Parathyroid adenoma (tissue), 2 donors: Measurements from ENCODE around the gene HS6ST2.

ENCODE experiments used
- H2AFZ ChIP-seq: fragments of 300-600 bp; sonication (generic); one replicate; pipeline ENCODE4 v1.7.0; 2017; ENCODE audit warnings: antibody characterized with exemption, mild to moderate bottlenecking
- H3K27ac ChIP-seq: fragments of 300-600 bp; sonication (generic); one replicate; pipeline ENCODE4 v1.7.0; 2017
- H3K27me3 ChIP-seq: fragments of 300-600 bp; sonication (generic); one replicate; pipeline ENCODE4 v1.7.0; 2017; ENCODE audit warnings: low read length; ENCODE audit not compliant: control insufficient read depth, insufficient read depth
- H3K36me3 ChIP-seq: fragments of 300-600 bp; sonication (generic); one replicate; pipeline ENCODE4 v1.7.0; 2017; ENCODE audit warnings: low read length; ENCODE audit not compliant: control insufficient read depth, insufficient read depth
- H3K4me1 ChIP-seq: fragments of 300-600 bp; sonication (generic); one replicate; pipeline ENCODE4 v1.7.0; 2017; ENCODE audit warnings: control low read depth
- H3K4me2 ChIP-seq: fragments of 300-600 bp; sonication (generic); one replicate; pipeline ENCODE4 v1.7.0; 2017; ENCODE audit warnings: low read length
- H3K4me3 ChIP-seq: fragments of 300-600 bp; sonication (generic); one replicate; pipeline ENCODE4 v1.7.0; 2017; ENCODE audit warnings: low read depth, low read length
- H3K79me2 ChIP-seq: fragments of 300-600 bp; sonication (generic); one replicate; pipeline ENCODE4 v1.7.0; 2017; ENCODE audit warnings: control low read depth
- H3K9ac ChIP-seq: fragments of 300-600 bp; sonication (generic); one replicate; pipeline ENCODE4 v1.7.0; 2017; ENCODE audit warnings: mild to moderate bottlenecking
- H3K9me3 ChIP-seq: fragments of 300-600 bp; sonication (generic); one replicate; pipeline ENCODE4 v1.7.0; 2017; ENCODE audit warnings: low read length; ENCODE audit not compliant: control insufficient read depth
- CTCF ChIP-seq: fragments of 300-600 bp; sonication (generic); IDR thresholded peaks from one replicate; pipeline ENCODE4 v1.7.0; 2017; ENCODE audit warnings: antibody characterized with exemption, mild to moderate bottlenecking
- donor health status: primary hyperparathyroidism.

The HS6ST2 gene

GRCh38 chrX:132712350-132712749 lies 246.1 kb downstream of the HS6ST2 start:
- no peak for TF ChIP-seq CTCF
- no peaks in the 10 kb centered on the region for H3K9me3 ChIP-seq
- H3K4me1 ChIP-seq, result no peaks in the 10 kb centered on the region
- H3K27ac ChIP-seq, result no peak overlapping the region
- H3K27me3 ChIP-seq, result no peaks in the 10 kb centered on the region
- H3K4me2 ChIP-seq, result no peak overlapping the region
- H2AFZ ChIP-seq, result no peak overlapping the region
- no peaks in the 10 kb centered on the region for H3K36me3 ChIP-seq
- H3K9ac ChIP-seq, result no peak overlapping the region
- H3K79me2 ChIP-seq, result no peaks in the 10 kb centered on the region
- H3K4me3 ChIP-seq, result no peak overlapping the region

GRCh38 chrX:132710656-132711155 lies 247.7 kb downstream of the HS6ST2 start:
- TF ChIP-seq CTCF, result no peak

GRCh38 chrX:132708529-132708928 lies 249.9 kb downstream of the HS6ST2 start:
- Histone ChIP-seq H3K4me2 (no peak overlapping the region), H3K36me3 (no peaks in the 10 kb centered on the region), H3K79me2 (no peaks in the 10 kb centered on the region), H3K27ac (no peak overlapping the region), H3K27me3 (no peaks in the 10 kb centered on the region), H3K4me3 (no peak overlapping the region), H3K4me1 (no peaks in the 10 kb centered on the region), H2AFZ (no peak overlapping the region), H3K9ac (no peak overlapping the region), H3K9me3 (no peaks in the 10 kb centered on the region)
- TF ChIP-seq CTCF, result no peak

More at GRCh38 chrX:132710656-132711155, 247.7 kb downstream of the HS6ST2 start:
- H3K36me3 ChIP-seq, result no peaks in the 10 kb centered on the region
- no peak overlapping the region for H3K9ac ChIP-seq
- no peak overlapping the region for H3K4me3 ChIP-seq
- H3K79me2 ChIP-seq, result no peaks in the 10 kb centered on the region
- H2AFZ ChIP-seq, result no peak overlapping the region
- H3K9me3 ChIP-seq, result no peaks in the 10 kb centered on the region
- H3K27me3 ChIP-seq, result no peaks in the 10 kb centered on the region
- H3K4me2 ChIP-seq, result no peak overlapping the region
- H3K27ac ChIP-seq, result no peak overlapping the region
- H3K4me1 ChIP-seq, result no peaks in the 10 kb centered on the region

- no peak for TF ChIP-seq CTCF
- Histone ChIP-seq H3K4me2 (no peak overlapping the region), H3K79me2 (no peaks in the 10 kb centered on the region), H3K4me3 (no peak overlapping the region), H3K36me3 (no peaks in the 10 kb centered on the region), H3K27me3 (no peaks in the 10 kb centered on the region), H3K9me3 (no peaks in the 10 kb centered on the region), H3K4me1 (no peaks in the 10 kb centered on the region), H3K9ac (no peak overlapping the region), H2AFZ (no peak overlapping the region), H3K27ac (no peak overlapping the region)
Observed at GRCh38 chrX:132704769-132705168, 253.7 kb downstream of the HS6ST2 start.

GRCh38 chrX:132694382-132694781 lies 264.0 kb downstream of the HS6ST2 start:
- H3K36me3 ChIP-seq, result no peaks in the 10 kb centered on the region
- H3K27me3 ChIP-seq, result no peaks in the 10 kb centered on the region
- H2AFZ ChIP-seq, result no peak overlapping the region
- H3K4me3 ChIP-seq, result no peak overlapping the region
- no peak overlapping the region for H3K9ac ChIP-seq
- no peak overlapping the region for H3K27ac ChIP-seq
- no peaks in the 10 kb centered on the region for H3K4me1 ChIP-seq
- no peak for TF ChIP-seq CTCF
- no peaks in the 10 kb centered on the region for H3K9me3 ChIP-seq
- H3K4me2 ChIP-seq, result no peak overlapping the region
- H3K79me2 ChIP-seq, result no peaks in the 10 kb centered on the region
